ENCODE data around the gene TOMM20L.

Gene TOMM20L

GRCh38 chr14:58427281-58428117 lies 31.8 kb downstream of the TOMM20L start, which contains the start of the genes KIAA0586 and TIMM9:
TSS of gene KIAA0586 (plus strand) at chr14:58427719. CDS start at chr14:58428265, 546 bp downstream.
TSS of gene TIMM9 (minus strand) at chr14:58427531. CDS start at chr14:58411945, 15,586 bp downstream.
- H3K9me3 ChIP-seq (ENCODE audit: insufficient read depth, low read length), result no peaks in the 10 kb centered on the region
- TF ChIP-seq EZH2phosphoT487 (IDR thresholded peaks at IDR 0.05; ENCODE audit: low read depth), result no peak
- TF ChIP-seq, protein P1, sequence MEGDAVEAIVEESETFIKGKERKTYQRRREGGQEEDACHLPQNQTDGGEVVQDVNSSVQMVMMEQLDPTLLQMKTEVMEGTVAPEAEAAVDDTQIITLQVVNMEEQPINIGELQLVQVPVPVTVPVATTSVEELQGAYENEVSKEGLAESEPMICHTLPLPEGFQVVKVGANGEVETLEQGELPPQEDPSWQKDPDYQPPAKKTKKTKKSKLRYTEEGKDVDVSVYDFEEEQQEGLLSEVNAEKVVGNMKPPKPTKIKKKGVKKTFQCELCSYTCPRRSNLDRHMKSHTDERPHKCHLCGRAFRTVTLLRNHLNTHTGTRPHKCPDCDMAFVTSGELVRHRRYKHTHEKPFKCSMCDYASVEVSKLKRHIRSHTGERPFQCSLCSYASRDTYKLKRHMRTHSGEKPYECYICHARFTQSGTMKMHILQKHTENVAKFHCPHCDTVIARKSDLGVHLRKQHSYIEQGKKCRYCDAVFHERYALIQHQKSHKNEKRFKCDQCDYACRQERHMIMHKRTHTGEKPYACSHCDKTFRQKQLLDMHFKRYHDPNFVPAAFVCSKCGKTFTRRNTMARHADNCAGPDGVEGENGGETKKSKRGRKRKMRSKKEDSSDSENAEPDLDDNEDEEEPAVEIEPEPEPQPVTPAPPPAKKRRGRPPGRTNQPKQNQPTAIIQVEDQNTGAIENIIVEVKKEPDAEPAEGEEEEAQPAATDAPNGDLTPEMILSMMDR (IDR thresholded peaks at IDR 0.05; ENCODE audit: low read depth, low read length), result no peak
- peaks cover 6% of the 10 kb centered on the region for H3K36me3 ChIP-seq (replicated peaks; ENCODE audit: low read depth, low read length)
- H3K79me2 ChIP-seq (ENCODE audit: low read length), result peaks cover 53% of the 10 kb centered on the region
- H2AFZ ChIP-seq (ENCODE audit: low read depth, low read length), result peak within 1 kb of the TSS; percentile 94
- H4K20me1 ChIP-seq (ENCODE audit: insufficient read depth, low read length), result no peaks in the 10 kb centered on the region
- H3K4me3 ChIP-seq (ENCODE audit: low read length), result peak within 1 kb of the TSS; percentile 88
- no peaks in the 10 kb centered on the region for H3K27me3 ChIP-seq (ENCODE audit: low read depth, low read length)
- peak within 1 kb of the TSS; percentile 76 for H3K4me2 ChIP-seq (ENCODE audit: low read length)
- peak within 1 kb of the TSS; percentile 83 for H3K9ac ChIP-seq (ENCODE audit: low read length)
- peak within 1 kb of the TSS; percentile 83 for H3K27ac ChIP-seq (ENCODE audit: low read length)
- peaks cover 15% of the 10 kb centered on the region for H3K4me1 ChIP-seq (ENCODE audit: low read length)

GRCh38 chr14:58428118-58428683 lies 32.5 kb downstream of the TOMM20L start:
- TF ChIP-seq, protein P1 (IDR thresholded peaks at IDR 0.05; ENCODE audit: low read depth, low read length), result no peak
- TF ChIP-seq EZH2phosphoT487 (IDR thresholded peaks at IDR 0.05; ENCODE audit: low read depth), result no peak
- peak overlapping the region; percentile 76 for H3K4me2 ChIP-seq (ENCODE audit: low read length)
- H3K79me2 ChIP-seq (ENCODE audit: low read length), result peaks cover 50% of the 10 kb centered on the region
- peaks cover 6% of the 10 kb centered on the region for H3K36me3 ChIP-seq (replicated peaks; ENCODE audit: low read depth, low read length)
- peak overlapping the region; percentile 88 for H3K4me3 ChIP-seq (ENCODE audit: low read length)
- H3K4me1 ChIP-seq (ENCODE audit: low read length), result peaks cover 15% of the 10 kb centered on the region
- H4K20me1 ChIP-seq (ENCODE audit: insufficient read depth, low read length), result no peaks in the 10 kb centered on the region
- peak overlapping the region; percentile 83 for H3K27ac ChIP-seq (ENCODE audit: low read length)
- H3K9ac ChIP-seq (ENCODE audit: low read length), result peak overlapping the region; percentile 83
- H3K27me3 ChIP-seq (ENCODE audit: low read depth, low read length), result no peaks in the 10 kb centered on the region
- peak overlapping the region; percentile 84 for H2AFZ ChIP-seq (ENCODE audit: low read depth, low read length)
- H3K9me3 ChIP-seq (ENCODE audit: insufficient read depth, low read length), result no peaks in the 10 kb centered on the region

DNA sequence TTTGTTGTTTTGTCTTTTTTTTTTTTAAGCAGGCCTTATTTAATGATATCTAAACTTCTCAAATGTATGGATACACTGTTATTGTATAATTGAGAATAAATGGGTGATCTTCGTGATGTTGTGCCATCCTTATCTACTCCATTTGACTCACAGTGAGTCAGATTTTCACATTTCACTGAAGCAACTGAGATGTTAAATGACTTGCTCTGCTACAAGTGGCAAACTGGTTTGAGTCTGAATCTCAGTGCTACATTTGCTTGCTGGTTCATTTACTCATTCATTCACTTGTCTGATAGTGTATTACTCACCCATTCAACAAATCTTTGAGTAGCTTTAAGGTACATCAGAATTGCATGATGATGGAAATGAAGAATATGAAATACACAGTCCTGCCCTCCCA lies 34.4 kb downstream of the TOMM20L start:
- TF ChIP-seq, protein P1 (IDR thresholded peaks at IDR 0.05; ENCODE audit: low read depth, low read length), result no peak
- no peak for TF ChIP-seq EZH2phosphoT487 (IDR thresholded peaks at IDR 0.05; ENCODE audit: low read depth)
- no peaks in the 10 kb centered on the region for H3K27me3 ChIP-seq (ENCODE audit: low read depth, low read length)
- no peaks in the 10 kb centered on the region for H4K20me1 ChIP-seq (ENCODE audit: insufficient read depth, low read length)
- no peaks in the 10 kb centered on the region for H3K36me3 ChIP-seq (replicated peaks; ENCODE audit: low read depth, low read length)
- H3K4me3 ChIP-seq (ENCODE audit: low read length), result no peak overlapping the region
- H3K4me1 ChIP-seq (ENCODE audit: low read length), result peaks cover 15% of the 10 kb centered on the region
- peaks cover 32% of the 10 kb centered on the region for H3K79me2 ChIP-seq (ENCODE audit: low read length)
- no peak overlapping the region for H2AFZ ChIP-seq (ENCODE audit: low read depth, low read length)
- no peak overlapping the region for H3K4me2 ChIP-seq (ENCODE audit: low read length)
- H3K9me3 ChIP-seq (ENCODE audit: insufficient read depth, low read length), result no peaks in the 10 kb centered on the region
- H3K27ac ChIP-seq (ENCODE audit: low read length), result no peak overlapping the region
- H3K9ac ChIP-seq (ENCODE audit: low read length), result no peak overlapping the region

DNA sequence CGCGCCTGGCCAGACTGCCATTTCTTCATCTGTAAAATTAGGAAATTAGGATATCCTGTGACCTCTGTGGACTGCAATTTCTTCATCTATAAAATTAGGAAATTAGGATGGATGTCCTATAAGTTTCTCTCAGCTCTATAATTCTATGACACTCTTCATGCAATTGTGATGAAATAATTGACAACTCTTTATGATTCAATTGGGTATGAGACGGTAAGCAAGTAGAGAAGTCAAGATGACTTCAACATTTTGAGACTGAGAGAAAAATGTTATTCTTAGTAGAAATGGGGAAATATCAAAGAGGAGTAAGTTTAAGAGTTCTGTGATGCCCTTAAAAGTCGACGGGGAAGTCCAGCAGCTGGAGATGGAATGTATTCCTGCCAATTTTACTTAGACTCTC lies 43.7 kb downstream of the TOMM20L start:
- Histone ChIP-seq H3K9ac (ENCODE audit: low read length) (no peak overlapping the region), H3K4me2 (ENCODE audit: low read length) (no peak overlapping the region), H3K9me3 (ENCODE audit: insufficient read depth, low read length) (no peaks in the 10 kb centered on the region), H3K4me3 (ENCODE audit: low read length) (no peak overlapping the region), H3K4me1 (ENCODE audit: low read length) (no peaks in the 10 kb centered on the region), H3K27me3 (ENCODE audit: low read depth, low read length) (no peaks in the 10 kb centered on the region), H3K27ac (ENCODE audit: low read length) (no peak overlapping the region), H3K79me2 (ENCODE audit: low read length) (no peaks in the 10 kb centered on the region), H4K20me1 (ENCODE audit: insufficient read depth, low read length) (no peaks in the 10 kb centered on the region), H2AFZ (ENCODE audit: low read depth, low read length) (no peak overlapping the region), H3K36me3 (replicated peaks; ENCODE audit: low read depth, low read length) (peaks cover 3% of the 10 kb centered on the region)
- no peak for TF ChIP-seq EZH2phosphoT487 (IDR thresholded peaks at IDR 0.05; ENCODE audit: low read depth)
- TF ChIP-seq, protein P1 (IDR thresholded peaks at IDR 0.05; ENCODE audit: low read depth, low read length), result no peak
